Ishikawa (cell line): Measurements from ENCODE around the gene MAML1.

Source experiments
- CEBPB ChIP-seq: IDR thresholded peaks from 2 replicates; pipeline ENCODE4 v1.6.1; 2012
- CREB1 ChIP-seq: IDR thresholded peaks from 2 replicates; pipeline ENCODE4 v1.6.1; 2012; ENCODE audit warnings: low read depth
- EGR1 ChIP-seq: IDR thresholded peaks from 2 replicates; pipeline ENCODE4 v1.6.1; 2012
- EP300 ChIP-seq: IDR thresholded peaks from 2 replicates; pipeline ENCODE4 v1.6.1; 2012; ENCODE audit warnings: borderline replicate concordance
- FOXM1 ChIP-seq: IDR thresholded peaks from 2 replicates; pipeline ENCODE4 v1.6.1; 2012; ENCODE audit warnings: low read depth, borderline replicate concordance
- MAX ChIP-seq: IDR thresholded peaks from 2 replicates; pipeline ENCODE4 v1.6.1; 2012
- NFIC ChIP-seq: IDR thresholded peaks from 2 replicates; pipeline ENCODE4 v1.6.1; 2012
- RAD21 ChIP-seq: IDR thresholded peaks from 2 replicates; pipeline ENCODE4 v1.6.1; 2012; ENCODE audit warnings: low read depth
- REST ChIP-seq: IDR thresholded peaks from 2 replicates; pipeline ENCODE4 v1.6.1; 2012; ENCODE audit warnings: low read depth, mild to moderate bottlenecking
- TAF1 ChIP-seq: IDR thresholded peaks from 2 replicates; pipeline ENCODE4 v1.6.1; 2012; ENCODE audit warnings: low read depth, mild to moderate bottlenecking
- TCF12 ChIP-seq: IDR thresholded peaks from 2 replicates; pipeline ENCODE4 v1.6.1; 2012; ENCODE audit warnings: low read depth
- TEAD4 ChIP-seq: IDR thresholded peaks from 2 replicates; pipeline ENCODE4 v1.6.1; 2012
- YY1 ChIP-seq: IDR thresholded peaks from 2 replicates; pipeline ENCODE4 v1.6.1; 2012; ENCODE audit warnings: low read depth
- ZBTB7A ChIP-seq: IDR thresholded peaks from 2 replicates; pipeline ENCODE4 v1.6.1; 2012; ENCODE audit warnings: low read depth
- TF ChIP-seq, protein P1 (sequence below): IDR thresholded peaks from 2 replicates; pipeline ENCODE4 v1.6.1; 2012

Gene MAML1

GRCh38 chr5:179698935-179699615, 33.5 kb upstream of the MAML1 start, which contains the start of gene CANX:
Gene CANX (plus strand): TSS chr5:179698967. CDS start chr5:179705682, 6,715 bp downstream.
- TF ChIP-seq TEAD4 (no peak), FOXM1 (no peak), ZBTB7A (peak; percentile 39; the same call in 1 of the 2 replicates), MAX (peak; percentile 95), REST (no peak), RAD21 (no peak), YY1 (0 out of 2 replicates have a peak, but pooled peaks have one; percentile 14), EP300 (no peak), CREB1 (no peak), NFIC (no peak), EGR1 (peak; percentile 41; the same call in 1 of the 2 replicates), TCF12 (no peak), TAF1 (peak; percentile 69), CEBPB (no peak)
- TF ChIP-seq, protein P1, sequence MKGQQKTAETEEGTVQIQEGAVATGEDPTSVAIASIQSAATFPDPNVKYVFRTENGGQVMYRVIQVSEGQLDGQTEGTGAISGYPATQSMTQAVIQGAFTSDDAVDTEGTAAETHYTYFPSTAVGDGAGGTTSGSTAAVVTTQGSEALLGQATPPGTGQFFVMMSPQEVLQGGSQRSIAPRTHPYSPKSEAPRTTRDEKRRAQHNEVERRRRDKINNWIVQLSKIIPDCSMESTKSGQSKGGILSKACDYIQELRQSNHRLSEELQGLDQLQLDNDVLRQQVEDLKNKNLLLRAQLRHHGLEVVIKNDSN, result peak; percentile 96

DNA sequence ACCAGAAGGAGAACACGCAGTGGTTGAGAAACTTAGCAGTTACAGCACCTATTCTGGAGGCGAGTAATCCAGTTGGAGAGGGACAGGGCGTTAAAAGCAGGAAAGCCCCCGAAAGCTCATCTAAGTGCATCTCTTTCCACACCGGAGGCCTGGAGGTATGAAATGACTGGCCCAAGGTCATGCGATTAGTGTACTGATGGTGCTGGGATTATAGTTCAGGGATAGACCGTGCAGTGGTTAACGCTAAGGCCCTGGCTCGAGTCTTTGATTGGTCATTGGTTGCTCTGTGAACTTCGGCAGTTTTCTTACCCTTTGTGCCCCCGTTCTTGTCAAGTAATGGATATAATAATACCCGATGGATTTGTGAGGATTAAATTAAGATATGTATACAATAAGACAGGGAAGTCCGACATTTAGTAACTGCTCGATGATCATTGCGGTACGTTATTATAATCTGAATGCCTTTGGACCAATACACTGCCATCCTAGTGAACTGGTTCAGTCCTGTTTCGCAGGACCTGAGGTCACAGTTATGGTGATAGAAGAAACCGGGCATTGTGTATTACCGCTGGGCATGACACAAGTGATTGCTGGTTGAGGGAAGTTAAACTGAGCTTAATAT, 32.9 kb upstream of the MAML1 start:
- TF ChIP-seq YY1 (no peak), CEBPB (no peak), TCF12 (no peak), FOXM1 (no peak), CREB1 (no peak), EP300 (no peak), REST (no peak), TAF1 (no peak), RAD21 (no peak), NFIC (no peak), EGR1 (no peak), TEAD4 (no peak), MAX (no peak), ZBTB7A (no peak)
- TF ChIP-seq, protein P1, result no peak

DNA sequence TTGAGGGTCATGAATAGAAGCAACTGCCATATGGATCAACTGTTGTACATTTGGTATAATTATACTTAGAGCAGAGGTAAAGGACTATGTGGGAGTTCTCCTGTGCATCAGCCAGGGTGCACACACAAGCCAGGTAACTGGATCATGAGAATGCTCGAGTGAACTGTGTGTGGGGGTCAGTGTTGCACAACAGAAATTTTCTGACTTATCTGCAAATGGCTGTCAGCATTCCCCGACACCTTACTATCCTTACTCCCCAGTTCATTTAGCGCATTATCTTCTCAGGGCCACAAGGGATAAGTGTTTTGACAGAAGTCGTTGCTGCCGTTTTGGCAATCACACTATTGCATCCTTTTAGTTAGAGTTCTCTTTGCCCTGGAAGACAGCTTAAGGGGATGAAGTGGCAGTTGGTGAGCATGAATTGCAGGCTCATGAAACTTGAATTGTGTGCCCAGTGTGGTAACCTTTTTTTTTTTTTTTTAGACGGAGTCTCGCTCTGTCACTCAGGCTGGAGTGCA, 32.2 kb upstream of the MAML1 start:
- TF ChIP-seq YY1, result no peak
- TF ChIP-seq EP300, result no peak
- TF ChIP-seq EGR1, result no peak
- no peak for TF ChIP-seq CREB1

- TF ChIP-seq MAX (no peak), NFIC (no peak), EGR1 (no peak), ZBTB7A (no peak), TCF12 (no peak)
- TF ChIP-seq, protein P1, result no peak
Observed at GRCh38 chr5:179716286-179716685, 16.3 kb upstream of the MAML1 start.

GRCh38 chr5:179720222-179720621, 12.4 kb upstream of the MAML1 start:
- TF ChIP-seq, protein P1, result no peak
- TF ChIP-seq NFIC (no peak), RAD21 (no peak), TAF1 (no peak), CEBPB (no peak), ZBTB7A (no peak), REST (no peak), TEAD4 (no peak), YY1 (no peak), EGR1 (no peak), CREB1 (no peak), TCF12 (no peak), EP300 (no peak), MAX (no peak), FOXM1 (no peak)
